ENCODE measurements around the gene CENPO.

CENPO gene

DNA sequence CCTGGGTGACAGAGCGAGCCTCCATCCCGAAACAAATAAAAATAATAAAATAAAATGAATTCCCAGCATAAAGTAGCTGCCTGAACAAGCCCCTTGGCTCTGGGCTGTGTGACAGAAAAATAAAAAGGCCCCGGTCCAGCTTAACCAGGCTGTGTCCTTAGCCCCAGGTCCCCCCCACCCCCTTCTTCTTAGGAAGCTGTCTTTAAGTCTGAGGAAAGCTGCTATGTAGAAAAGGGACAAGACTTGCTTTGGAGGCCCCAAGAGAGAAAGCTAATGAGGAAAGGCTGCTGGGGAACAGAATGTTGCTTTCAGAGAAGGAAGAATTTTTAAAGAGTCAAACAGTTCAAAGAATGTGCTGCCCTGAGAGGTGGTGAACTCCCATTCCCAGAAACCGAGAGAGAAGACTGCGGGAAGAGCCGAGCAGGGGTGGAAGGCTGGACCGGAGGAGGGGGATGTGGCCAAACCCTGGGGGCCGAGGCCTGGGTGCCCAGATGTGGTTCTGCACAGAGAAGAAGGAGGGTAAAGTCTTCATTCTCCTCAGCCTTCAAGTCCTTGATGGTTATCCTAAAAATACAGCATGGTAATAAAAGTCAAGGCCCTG lies 61.9 kb downstream of the CENPO start:
- TF ChIP-seq FOXA1 (IDR thresholded peaks at IDR 0.05): no peak
- no peak for TF ChIP-seq TARDBP (IDR thresholded peaks at IDR 0.05)
- TF ChIP-seq SP1 (IDR thresholded peaks at IDR 0.05): no peak
- TF ChIP-seq ZNF384 (IDR thresholded peaks at IDR 0.05): no peak
- TF ChIP-seq CTBP1 (IDR thresholded peaks at IDR 0.05; ENCODE audit: borderline replicate concordance): no peak
- no peak for TF ChIP-seq NFRKB (IDR thresholded peaks at IDR 0.05)
- TF ChIP-seq L3MBTL2 (conservative IDR thresholded peaks at IDR 0.05): no peak
- no peak for DNase-seq (ENCODE audit: extremely low spot score)
- ChIA-PET POLR2A (no interaction called here), CTCF (no interaction called here)

DNA sequence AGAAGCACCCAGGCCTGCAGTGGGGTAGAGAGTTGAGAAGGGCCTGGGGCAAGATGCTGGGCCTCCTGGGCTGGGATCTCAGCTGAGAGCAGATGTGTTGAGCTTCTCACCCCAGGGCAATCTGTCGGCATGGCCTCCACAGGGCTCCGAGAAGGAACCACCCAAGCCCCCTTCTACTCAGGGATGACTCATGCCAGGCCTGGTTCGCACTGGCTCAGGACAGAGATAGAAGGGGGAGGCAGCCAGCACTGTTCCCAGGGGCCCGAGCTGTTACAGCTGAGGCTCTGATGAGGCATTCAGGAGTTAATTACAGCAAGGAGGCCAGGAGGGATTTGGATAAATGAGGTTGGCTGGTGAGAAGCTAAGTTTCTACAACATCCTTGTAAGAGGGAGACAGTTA lies 62.5 kb downstream of the CENPO start:
- POLR2A ChIA-PET: no interaction called here
- DNase-seq (ENCODE audit: extremely low spot score): no peak
- TF ChIP-seq TARDBP (IDR thresholded peaks at IDR 0.05): no peak
- no peak for TF ChIP-seq BHLHE40 (IDR thresholded peaks at IDR 0.05; ENCODE audit: borderline replicate concordance)
- TF ChIP-seq FOXK2 (IDR thresholded peaks at IDR 0.05): no peak
- CTCF ChIA-PET: no interaction called here

DNA sequence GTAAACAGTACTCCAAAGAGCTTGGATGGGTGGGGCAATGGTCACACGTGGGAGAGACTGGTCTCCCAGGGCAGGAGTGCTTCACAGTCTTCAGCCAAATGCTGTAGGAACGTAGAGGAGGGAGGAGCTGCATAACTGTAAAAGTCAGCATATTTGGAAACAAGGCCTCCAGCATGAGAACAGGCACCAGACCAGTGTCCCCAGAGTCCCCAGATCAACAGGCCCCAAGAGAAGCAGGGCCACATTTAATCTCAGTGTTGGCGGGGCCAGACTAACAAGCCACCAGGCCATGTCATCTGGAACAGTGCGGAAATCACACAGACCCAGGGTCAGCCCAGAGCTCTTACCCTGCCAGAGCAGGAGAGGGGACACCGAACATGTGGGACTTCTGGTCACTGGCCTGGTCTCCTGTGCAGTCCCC lies 63.6 kb downstream of the CENPO start:
- TF ChIP-seq L3MBTL2 (conservative IDR thresholded peaks at IDR 0.05) (no peak), SP1 (IDR thresholded peaks at IDR 0.05) (no peak), LEF1 (IDR thresholded peaks at IDR 0.05; ENCODE audit: borderline replicate concordance) (no peak), NFRKB (IDR thresholded peaks at IDR 0.05) (no peak), CTBP1 (IDR thresholded peaks at IDR 0.05; ENCODE audit: borderline replicate concordance) (no peak), ZNF384 (IDR thresholded peaks at IDR 0.05) (no peak), ELF4 (IDR thresholded peaks at IDR 0.05) (no peak), FOXM1 (IDR thresholded peaks at IDR 0.05; ENCODE audit: borderline replicate concordance) (no peak)
- CTCF ChIA-PET: no interaction called here
- POLR2A ChIA-PET: no interaction called here
- DNase-seq (ENCODE audit: extremely low spot score): no peak

DNA sequence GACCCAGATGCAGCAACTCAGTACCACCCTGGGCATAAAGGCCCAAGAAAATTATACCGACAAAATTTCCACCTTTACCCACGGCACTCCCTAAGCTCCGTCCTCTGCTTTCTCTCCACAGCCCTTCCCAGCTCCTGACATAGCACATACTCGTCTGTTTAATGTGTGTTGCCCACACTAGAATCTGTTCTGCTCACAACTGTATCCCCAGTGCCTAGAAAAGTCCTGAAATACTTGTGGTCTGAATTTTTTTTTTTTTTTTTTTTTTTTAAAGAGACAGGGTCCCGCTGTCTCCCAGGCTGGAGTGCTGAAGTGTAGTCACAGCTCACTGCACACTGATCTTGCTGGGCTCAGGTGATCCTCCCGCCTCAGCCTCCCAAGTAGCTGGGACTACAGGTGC lies 64.5 kb downstream of the CENPO start:
- POLR2A ChIA-PET: no interaction called here
- TF ChIP-seq LEF1 (IDR thresholded peaks at IDR 0.05; ENCODE audit: borderline replicate concordance): no peak
- 0 out of 2 replicates have a peak, but pooled peaks have one; percentile 40 for TF ChIP-seq ZNF384 (IDR thresholded peaks at IDR 0.05)
- CTCF ChIA-PET: no interaction called here
- DNase-seq (ENCODE audit: extremely low spot score): no peak

DNA sequence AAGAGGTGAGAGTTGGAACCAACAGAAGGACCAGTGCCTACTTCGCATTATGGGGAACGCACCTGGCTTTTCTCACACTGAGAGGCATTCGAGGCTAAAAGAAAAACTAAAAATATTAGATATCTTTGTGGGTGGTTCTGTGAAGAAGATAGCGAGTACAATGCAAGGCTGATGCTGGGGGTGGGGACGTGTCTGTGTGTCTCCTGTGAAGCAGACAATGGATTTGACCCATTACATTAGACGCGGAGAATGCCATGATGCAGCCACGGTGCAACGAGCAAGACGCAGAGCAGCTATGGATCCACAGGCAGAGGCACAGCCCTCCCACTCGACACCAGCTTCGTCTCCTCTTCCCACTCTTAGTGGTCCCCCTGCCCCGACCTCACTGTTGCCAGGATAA lies 65.8 kb downstream of the CENPO start:
- CTCF ChIA-PET: no interaction called here
- POLR2A ChIA-PET: no interaction called here

DNA sequence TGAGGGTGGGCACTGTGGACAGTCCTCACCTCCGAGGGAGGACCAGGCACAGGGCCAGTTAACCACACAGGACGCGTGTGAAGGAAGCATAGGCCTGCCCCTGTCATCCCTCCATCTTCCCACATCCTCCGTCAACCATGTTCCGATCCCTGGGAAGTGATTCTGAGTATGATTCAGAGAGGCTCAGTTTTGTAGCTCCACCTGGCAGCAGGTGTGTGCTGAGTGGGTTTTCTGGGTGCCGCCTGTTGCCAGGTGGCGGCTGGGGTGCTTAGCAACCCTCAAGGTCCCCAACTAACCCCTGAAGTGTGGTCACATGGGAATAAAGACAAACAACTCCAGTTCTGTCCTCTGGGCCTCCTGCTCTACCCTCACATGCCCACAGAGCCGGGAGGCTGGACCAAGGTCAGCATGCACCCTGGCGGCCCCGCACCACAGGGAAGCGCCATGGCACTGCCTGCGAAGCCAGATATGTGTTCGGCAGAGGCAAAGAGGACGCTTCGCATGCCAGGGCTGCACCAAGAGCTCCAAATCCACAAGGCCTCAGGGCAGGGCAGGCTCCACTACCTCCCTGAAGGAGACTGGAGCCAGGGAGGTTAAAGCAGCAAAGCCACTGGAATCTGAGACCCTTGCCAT lies 66.9 kb downstream of the CENPO start:
- ChIA-PET POLR2A (no interaction called here), CTCF (no interaction called here)
- no peak for TF ChIP-seq FOXK2 (IDR thresholded peaks at IDR 0.05)
- no peak for TF ChIP-seq NFRKB (IDR thresholded peaks at IDR 0.05)
- TF ChIP-seq, protein P1, sequence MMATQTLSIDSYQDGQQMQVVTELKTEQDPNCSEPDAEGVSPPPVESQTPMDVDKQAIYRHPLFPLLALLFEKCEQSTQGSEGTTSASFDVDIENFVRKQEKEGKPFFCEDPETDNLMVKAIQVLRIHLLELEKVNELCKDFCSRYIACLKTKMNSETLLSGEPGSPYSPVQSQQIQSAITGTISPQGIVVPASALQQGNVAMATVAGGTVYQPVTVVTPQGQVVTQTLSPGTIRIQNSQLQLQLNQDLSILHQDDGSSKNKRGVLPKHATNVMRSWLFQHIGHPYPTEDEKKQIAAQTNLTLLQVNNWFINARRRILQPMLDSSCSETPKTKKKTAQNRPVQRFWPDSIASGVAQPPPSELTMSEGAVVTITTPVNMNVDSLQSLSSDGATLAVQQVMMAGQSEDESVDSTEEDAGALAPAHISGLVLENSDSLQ (IDR thresholded peaks at IDR 0.05): no peak
- no peak for TF ChIP-seq SUZ12 (IDR thresholded peaks at IDR 0.05)
- no peak for TF ChIP-seq TARDBP (IDR thresholded peaks at IDR 0.05)
- TF ChIP-seq ELF4 (IDR thresholded peaks at IDR 0.05): no peak
- no peak for DNase-seq (ENCODE audit: extremely low spot score)

More for the DNA sequence above, 65.8 kb downstream of the CENPO start:
- no peak for TF ChIP-seq LEF1 (IDR thresholded peaks at IDR 0.05; ENCODE audit: borderline replicate concordance)
- no peak for TF ChIP-seq FOXK2 (IDR thresholded peaks at IDR 0.05)
- TF ChIP-seq BHLHE40 (IDR thresholded peaks at IDR 0.05; ENCODE audit: borderline replicate concordance): no peak
- TF ChIP-seq L3MBTL2 (conservative IDR thresholded peaks at IDR 0.05): no peak
- TF ChIP-seq SUZ12 (IDR thresholded peaks at IDR 0.05): no peak
- no peak for TF ChIP-seq NFRKB (IDR thresholded peaks at IDR 0.05)
- no peak for TF ChIP-seq FOXM1 (IDR thresholded peaks at IDR 0.05; ENCODE audit: borderline replicate concordance)
- TF ChIP-seq ELF4 (IDR thresholded peaks at IDR 0.05): no peak
- no peak for TF ChIP-seq CTBP1 (IDR thresholded peaks at IDR 0.05; ENCODE audit: borderline replicate concordance)
- no peak for TF ChIP-seq ZNF384 (IDR thresholded peaks at IDR 0.05)
- no peak for TF ChIP-seq SP1 (IDR thresholded peaks at IDR 0.05)
- TF ChIP-seq ARNT (IDR thresholded peaks at IDR 0.05): no peak
- TF ChIP-seq, protein P1 (IDR thresholded peaks at IDR 0.05): no peak
- no peak for TF ChIP-seq FOXA1 (IDR thresholded peaks at IDR 0.05)
- no peak for TF ChIP-seq TARDBP (IDR thresholded peaks at IDR 0.05)
- no peak for TF ChIP-seq HDGF (IDR thresholded peaks at IDR 0.05; ENCODE audit: borderline replicate concordance)
- DNase-seq (ENCODE audit: extremely low spot score): no peak

DNA sequence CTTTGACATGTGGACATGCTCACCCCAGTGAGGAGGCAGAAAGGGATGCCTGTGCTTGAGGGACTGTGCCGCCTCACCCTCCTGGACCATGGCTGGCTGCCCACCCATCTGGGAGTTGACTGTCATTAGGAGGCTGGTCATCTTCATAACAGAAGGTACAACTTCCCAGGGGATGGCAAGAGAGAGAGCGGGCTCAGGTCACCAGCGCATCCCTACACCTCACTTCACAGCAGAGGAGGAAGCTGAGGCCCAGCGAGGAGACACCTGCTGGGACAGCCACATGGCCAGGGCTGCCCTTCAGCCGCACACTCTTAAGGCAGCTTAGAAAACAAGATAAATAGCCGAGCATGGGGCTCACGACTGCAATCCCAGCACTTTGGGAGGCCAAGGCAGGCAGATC lies 67.4 kb downstream of the CENPO start:
- no peak for DNase-seq (ENCODE audit: extremely low spot score)
- ChIA-PET CTCF (no interaction called here), POLR2A (no interaction called here)
- TF ChIP-seq CTBP1 (IDR thresholded peaks at IDR 0.05; ENCODE audit: borderline replicate concordance) (no peak), ARNT (IDR thresholded peaks at IDR 0.05) (no peak), FOXA1 (IDR thresholded peaks at IDR 0.05) (no peak), LEF1 (IDR thresholded peaks at IDR 0.05; ENCODE audit: borderline replicate concordance) (no peak), SP1 (IDR thresholded peaks at IDR 0.05) (no peak)

DNA sequence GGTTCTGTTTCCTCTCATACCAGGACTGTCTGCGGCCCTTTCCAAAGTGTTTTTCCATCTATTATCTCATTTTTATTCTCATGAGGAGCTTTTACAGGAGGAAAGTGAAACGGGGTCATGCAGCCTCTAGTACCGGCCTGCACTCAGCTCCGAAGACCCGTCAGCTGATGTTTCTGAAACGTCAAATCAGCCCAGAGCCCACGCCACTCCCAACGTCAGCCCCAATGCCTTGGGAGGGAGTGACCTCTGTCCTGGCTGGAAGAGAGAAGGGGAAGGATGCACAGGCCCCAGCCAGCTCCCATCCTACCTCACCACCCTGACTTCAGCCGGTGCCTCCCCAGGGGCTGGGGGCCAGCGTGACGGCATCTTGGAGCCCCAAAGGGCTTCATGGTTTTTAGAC lies 68.3 kb downstream of the CENPO start:
- DNase-seq (ENCODE audit: extremely low spot score): no peak
- TF ChIP-seq, protein P1 (IDR thresholded peaks at IDR 0.05): no peak
- TF ChIP-seq ZNF384 (IDR thresholded peaks at IDR 0.05) (no peak), FOXK2 (IDR thresholded peaks at IDR 0.05) (no peak), ELF4 (IDR thresholded peaks at IDR 0.05) (no peak), SUZ12 (IDR thresholded peaks at IDR 0.05) (no peak), FOXA1 (IDR thresholded peaks at IDR 0.05) (no peak), SP1 (IDR thresholded peaks at IDR 0.05) (no peak), ARNT (IDR thresholded peaks at IDR 0.05) (no peak), L3MBTL2 (conservative IDR thresholded peaks at IDR 0.05) (no peak), FOXM1 (IDR thresholded peaks at IDR 0.05; ENCODE audit: borderline replicate concordance) (no peak), LEF1 (IDR thresholded peaks at IDR 0.05; ENCODE audit: borderline replicate concordance) (no peak), BHLHE40 (IDR thresholded peaks at IDR 0.05; ENCODE audit: borderline replicate concordance) (no peak), TARDBP (IDR thresholded peaks at IDR 0.05) (no peak), HDGF (IDR thresholded peaks at IDR 0.05; ENCODE audit: borderline replicate concordance) (no peak), CTBP1 (IDR thresholded peaks at IDR 0.05; ENCODE audit: borderline replicate concordance) (no peak)
- ChIA-PET POLR2A (no interaction called here), CTCF (no interaction called here)
